ENCODE results near the gene C20orf204. TPM values are rescaled to one million over a fixed set of nuclear protein-coding genes. Genes with fewer than 3 reads are reported as not detected.

C20orf204 gene
- polyA plus RNA-seq, 4 donors = 0.37 to 1.4 (median 0.77) TPM

- DNase-seq (ENCODE audit: low read depth in 4 of 4, low spot score in 3 of 4) = no peak
Measured at GRCh38 chr20:64025826-64026412, 10.1 kb upstream of the C20orf204 start.

- DNase-seq (ENCODE audit: low read depth in 4 of 4, low spot score in 3 of 4) = no peak
Measured at GRCh38 chr20:64027981-64028685, 7.8 kb upstream of the C20orf204 start.

DNA sequence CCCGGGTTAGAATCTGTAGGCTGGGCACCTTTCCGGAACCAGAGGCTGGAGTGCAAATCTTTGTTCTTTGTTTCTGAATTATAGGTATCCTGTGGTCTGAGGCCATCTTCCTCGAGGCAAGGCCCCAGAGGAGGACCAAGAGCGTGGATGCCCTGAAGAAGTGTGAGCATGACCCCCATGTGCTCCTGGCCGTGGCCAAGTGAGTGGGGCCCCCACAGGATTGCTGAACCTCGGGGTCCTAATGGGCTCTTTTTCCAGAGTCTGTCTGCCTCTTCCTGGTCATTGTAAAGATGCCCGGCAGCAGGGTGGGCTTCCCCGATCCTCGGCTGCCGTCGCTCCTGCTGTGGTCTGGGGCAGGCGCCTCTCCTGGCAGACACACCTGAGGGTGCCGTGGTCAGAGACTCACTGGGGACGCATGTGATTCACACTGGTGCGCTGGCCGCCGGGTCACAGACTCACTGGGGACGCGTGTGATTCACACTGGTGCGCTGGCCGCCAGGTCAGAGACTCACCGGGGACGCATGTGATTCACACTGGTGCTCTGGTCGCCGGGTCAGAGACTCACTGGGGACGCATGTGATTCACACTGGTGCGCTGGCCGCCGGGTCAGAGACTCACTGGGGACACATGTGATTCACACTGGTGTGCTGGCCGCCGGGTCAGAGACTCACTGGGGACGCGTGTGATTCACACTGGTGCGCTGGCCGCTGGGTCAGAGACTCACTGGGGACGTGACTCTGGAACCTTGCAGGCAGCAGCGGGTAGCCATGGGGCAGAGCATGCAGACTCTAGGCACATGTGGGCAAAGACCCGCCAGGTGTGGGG lies 6.5 kb upstream of the C20orf204 start:
- no peak for DNase-seq (ENCODE audit: low read depth in 4 of 4, low spot score in 3 of 4)

DNA sequence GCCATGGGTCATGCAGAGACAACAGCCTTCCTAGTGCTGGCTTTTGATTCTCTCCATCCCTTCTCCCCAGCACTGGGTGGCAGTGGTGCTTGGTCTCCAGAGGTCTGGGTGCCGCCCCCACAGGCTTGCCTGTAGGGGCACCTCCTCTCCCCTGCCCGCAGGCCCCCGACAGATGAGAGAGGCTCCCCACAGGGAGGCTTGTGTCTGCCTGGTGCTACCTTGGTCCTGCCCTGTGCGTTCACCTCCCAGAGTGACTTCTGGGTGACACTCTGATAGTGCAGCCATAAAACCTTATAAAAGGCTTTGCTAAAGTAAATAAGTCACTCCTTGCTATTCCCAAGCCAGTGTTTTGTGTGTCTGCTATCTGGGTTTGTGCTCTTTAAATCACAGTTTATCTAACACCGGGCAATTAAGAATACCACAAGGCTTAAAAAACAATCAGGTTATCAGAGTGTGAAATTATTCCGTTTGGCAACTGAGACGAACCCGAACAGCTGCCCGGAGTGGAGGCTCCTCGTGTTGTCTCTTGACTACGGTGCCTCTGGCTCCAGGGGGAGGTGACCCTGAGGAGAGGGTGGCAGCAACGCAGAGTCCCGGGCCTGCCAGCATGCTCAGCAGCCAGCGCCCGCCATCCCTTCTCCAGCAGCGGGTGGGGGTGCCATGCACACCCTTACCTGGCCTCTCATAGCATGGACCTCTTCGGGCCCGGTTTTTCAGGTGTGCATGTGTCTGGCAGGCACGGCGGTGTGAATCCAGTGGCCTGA lies 5.4 kb upstream of the C20orf204 start:
- DNase-seq (ENCODE audit: low read depth in 4 of 4, low spot score in 3 of 4) = no peak

GRCh38 chr20:64031822-64032314 lies 4.1 kb upstream of the C20orf204 start:
- DNase-seq (ENCODE audit: low read depth in 4 of 4, low spot score in 3 of 4) = no peak

GRCh38 chr20:64032706-64033624 lies 3.0 kb upstream of the C20orf204 start:
- DNase-seq (ENCODE audit: low read depth in 4 of 4, low spot score in 3 of 4) = no peak

- DNase-seq (ENCODE audit: low read depth in 4 of 4, low spot score in 3 of 4) = no peak
Measured at GRCh38 chr20:64033981-64034493, 1.9 kb upstream of the C20orf204 start.

DNA sequence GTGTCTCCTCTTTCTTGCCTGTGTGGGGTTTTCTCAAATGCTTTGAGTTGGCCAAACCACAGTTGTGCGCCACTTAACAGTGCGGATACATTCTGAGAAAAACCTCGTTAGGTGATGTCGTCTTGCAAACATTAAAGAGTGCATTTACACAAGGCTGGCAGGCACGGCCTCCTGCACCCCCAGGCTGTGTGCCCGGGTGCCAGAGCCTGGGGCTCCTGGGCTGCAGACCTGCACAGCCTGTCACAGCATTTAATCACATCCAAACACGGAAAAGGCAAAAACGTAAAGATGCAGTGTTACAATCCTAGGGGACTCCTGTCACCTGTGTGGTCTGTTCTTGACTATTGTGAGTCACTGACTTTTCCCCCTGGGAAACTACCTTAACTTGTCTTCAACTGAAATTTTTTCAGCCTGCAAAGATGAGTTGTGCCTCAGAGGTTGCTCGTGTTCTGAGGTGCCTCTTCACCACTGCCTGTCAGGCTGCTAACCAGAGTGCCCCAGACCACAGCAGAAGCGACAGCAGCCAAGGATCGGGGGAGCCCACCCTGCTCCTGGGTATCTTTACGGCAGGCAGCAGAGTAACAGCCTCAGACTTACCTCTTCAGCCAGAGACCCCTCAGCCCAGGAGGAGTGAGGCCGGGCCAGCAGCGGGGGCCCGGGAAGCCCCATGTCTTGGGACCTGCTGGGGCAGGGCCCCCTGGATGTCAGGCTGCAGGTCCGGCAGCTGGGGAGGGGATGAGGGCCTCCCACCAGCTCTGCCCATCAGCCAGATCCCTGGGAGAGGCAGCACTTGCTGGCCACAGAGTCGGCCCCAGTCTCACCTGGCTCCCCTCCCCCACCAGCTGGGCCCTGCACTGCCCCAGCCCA lies 683 bp upstream of the C20orf204 start:
- no peak for DNase-seq (ENCODE audit: low read depth in 4 of 4, low spot score in 3 of 4)

DNA sequence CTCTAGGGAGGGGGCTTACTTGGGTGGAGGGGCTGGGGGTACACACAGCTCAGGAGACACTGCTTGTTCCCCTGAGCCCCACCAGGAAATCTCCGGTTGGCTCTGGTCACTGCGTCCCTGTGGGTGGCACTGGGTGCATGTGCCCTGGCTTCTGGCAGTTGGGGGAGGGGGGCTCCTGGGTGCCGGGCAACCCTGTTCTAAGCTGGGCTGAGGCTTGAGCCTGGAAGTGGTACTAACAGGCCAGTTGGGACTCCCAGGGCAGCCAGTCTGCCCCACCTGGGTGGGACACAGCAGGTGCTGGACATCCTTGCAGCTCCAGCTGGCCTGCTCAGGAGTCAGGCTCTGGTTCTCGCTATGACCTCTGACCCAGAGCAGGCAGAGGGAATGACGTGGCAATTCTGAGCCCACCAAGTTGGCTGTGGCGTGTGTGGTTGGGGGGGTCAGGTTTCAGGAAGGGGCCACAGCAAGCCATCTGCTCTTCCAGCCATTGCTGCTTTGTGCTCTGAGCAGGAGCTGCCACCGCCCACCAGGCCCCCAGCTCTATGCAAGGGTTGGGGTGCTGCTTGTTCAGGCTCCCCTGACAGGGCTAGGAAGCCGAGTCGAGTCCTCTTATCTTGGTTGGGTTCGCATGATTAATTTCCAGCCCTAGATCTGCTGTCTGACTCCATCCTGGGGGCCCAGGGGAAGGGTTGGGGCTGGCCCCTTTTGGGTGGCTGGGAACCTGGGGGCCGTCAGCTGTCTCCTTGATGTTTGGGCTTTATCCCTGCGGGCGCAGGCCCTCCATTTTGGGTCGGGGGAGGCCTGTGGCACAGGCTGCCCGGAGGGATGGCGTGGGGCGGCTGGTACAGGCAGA lies 590 bp downstream of the C20orf204 start:
- no peak for DNase-seq (ENCODE audit: low read depth in 4 of 4, low spot score in 3 of 4)

GRCh38 chr20:64037199-64037497 lies 1.2 kb downstream of the C20orf204 start:
- no peak for DNase-seq (ENCODE audit: low read depth in 4 of 4, low spot score in 3 of 4)

DNA sequence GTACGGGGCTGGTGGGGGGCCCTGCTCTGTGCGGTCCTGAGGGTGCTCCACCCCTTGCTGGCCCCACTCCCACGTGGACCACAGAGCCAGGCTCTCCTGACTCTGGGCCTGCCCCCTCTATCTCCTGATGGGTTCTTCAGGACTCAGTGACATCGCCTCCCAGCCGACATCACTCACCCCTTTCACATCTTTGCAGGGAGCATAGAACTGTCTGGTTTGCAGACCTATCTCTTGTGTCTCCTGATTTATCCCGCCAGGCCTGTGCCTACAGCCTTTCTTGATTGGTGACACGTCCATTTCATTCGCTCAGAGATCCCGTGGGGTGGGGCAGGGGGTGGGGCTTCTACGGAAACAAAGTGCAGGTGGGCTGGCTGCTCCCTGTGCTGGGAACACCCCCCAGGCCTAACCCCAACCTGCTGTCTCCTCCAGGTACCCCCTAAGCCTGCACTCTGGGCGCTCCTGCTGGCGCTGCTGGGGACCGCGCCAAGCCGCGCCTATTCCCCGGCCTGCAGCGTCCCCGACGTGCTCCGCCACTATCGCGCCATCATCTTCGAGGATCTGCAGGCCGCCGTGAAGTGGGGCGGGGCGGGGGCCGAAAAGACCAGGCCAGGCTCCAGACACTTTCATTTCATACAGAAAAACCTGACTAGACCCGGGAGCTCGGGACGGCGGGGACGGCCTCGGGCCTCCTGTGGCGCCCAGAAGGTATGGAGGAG lies 1.7 kb downstream of the C20orf204 start:
- no peak for DNase-seq (ENCODE audit: low read depth in 4 of 4, low spot score in 3 of 4)

- no peak for DNase-seq (ENCODE audit: low read depth in 4 of 4, low spot score in 3 of 4)
Measured at GRCh38 chr20:64038224-64038564, 2.2 kb downstream of the C20orf204 start.

- peak in 1 of 4 donors; percentile 57 for DNase-seq (ENCODE audit: low read depth in 4 of 4, low spot score in 3 of 4)
Measured at GRCh38 chr20:64038565-64039292, 2.7 kb downstream of the C20orf204 start.

GRCh38 chr20:64039293-64040160 lies 3.5 kb downstream of the C20orf204 start:
- no peak for DNase-seq (ENCODE audit: low read depth in 4 of 4, low spot score in 3 of 4)

- DNase-seq (ENCODE audit: low read depth in 4 of 4, low spot score in 3 of 4) = no peak
Measured at GRCh38 chr20:64040231-64041039, 4.5 kb downstream of the C20orf204 start.

Data from left renal pelvis (tissue), 4 donors.